ENCODE measurements around the gene UHRF1.

UHRF1 gene

DNA sequence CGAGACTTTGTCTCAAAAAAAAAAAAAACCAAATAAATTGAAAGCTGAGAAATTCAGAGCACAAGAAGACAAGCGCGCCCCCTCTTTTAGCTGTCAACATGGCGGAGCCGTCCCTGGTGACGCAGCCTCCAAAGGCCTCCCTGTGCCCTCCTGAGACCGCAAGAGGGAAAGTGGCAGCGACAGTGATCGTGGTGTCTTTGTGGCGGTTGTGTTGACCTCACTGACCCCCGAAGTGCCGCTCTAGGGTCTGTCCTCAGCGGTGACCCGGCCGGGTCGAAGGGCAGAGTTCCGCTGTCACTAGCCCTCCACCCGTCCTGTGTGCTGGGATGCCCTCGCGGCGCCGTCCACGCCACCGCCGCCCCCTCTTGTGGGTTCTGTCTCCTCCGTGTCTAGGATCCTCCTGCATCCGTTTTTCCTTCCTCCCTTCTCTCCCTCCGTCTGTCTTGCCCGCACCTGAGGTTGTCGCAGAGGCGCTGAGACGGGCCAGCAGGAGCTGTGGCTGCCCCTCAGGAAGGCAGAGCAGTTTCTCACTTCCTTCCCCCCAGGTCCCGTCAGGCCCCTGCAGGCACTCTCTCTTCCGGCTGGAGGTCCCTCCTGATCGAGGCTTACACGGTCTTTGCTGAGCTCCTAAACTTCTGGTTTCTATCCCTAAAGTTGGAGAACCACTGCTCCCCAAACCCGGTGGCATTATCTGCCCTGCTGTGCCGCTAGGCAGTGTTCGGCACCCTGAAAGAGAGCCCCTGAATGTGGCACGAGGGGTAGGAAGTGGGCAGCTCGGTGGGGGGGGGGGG, 7.2 kb downstream of the UHRF1 start:
- TF ChIP-seq, protein P1, sequence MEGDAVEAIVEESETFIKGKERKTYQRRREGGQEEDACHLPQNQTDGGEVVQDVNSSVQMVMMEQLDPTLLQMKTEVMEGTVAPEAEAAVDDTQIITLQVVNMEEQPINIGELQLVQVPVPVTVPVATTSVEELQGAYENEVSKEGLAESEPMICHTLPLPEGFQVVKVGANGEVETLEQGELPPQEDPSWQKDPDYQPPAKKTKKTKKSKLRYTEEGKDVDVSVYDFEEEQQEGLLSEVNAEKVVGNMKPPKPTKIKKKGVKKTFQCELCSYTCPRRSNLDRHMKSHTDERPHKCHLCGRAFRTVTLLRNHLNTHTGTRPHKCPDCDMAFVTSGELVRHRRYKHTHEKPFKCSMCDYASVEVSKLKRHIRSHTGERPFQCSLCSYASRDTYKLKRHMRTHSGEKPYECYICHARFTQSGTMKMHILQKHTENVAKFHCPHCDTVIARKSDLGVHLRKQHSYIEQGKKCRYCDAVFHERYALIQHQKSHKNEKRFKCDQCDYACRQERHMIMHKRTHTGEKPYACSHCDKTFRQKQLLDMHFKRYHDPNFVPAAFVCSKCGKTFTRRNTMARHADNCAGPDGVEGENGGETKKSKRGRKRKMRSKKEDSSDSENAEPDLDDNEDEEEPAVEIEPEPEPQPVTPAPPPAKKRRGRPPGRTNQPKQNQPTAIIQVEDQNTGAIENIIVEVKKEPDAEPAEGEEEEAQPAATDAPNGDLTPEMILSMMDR (IDR thresholded peaks at IDR 0.05), result no peak

DNA sequence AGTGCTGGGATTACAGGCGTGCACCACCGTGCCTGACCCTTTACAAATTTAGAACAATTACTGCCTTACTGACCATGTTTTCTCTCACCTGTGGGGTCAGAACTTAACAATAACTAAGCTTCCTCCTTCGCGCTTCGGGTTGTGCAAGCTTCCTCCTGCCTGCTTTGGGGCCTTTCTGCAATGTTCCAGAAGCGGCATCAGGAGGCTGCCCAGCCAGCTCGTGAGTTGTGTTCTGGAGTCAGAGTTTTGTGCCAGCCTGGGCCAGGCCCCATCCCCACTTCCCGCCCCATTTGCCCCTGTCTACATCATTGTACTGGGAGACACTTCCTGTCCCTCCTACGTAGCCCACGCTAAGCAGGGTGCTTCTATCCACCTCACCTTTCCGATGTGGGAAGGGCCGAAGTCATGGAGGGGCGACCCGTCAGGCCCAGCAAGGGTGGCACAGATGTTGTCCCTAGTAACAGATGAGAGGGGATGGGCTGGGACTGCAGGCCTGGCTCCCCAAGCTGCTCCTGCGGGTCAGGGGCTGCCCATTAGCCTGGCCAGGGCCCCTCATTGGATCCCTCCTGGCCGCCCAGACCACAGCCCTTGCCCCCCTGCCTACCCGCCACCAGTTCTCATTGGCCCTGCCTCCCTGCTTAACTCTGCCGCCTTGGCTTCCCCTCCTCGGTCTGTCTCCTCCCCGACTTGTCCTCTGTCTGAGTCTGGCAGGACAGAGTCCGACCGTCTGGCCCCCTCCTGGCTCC, 13.4 kb downstream of the UHRF1 start:
- TF ChIP-seq, protein P1 (IDR thresholded peaks at IDR 0.05), result no peak

DNA sequence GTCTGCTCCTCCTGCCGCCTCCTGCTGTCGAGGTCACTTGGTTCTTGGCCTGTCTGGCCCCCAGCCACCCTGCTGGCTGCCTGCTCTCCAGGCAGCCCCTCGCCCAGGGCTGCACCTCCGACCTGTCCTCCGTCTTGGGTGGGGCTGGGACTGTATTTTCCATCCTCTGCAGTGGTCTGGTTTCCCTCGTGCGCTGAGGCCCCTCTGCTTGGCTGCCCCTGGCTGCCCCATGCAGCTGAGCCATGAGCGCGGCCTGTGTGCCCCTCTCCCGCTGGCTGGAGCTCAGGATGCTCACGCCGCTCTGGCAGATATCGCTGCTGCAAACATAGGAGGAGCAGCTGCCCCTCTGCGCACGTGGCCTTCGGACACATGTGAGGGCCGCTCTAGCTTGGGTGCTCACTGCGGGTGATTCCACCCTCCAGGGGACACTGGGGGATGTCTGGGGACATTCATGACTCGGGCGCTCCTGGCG, 14.0 kb downstream of the UHRF1 start:
- TF ChIP-seq, protein P1 (IDR thresholded peaks at IDR 0.05), result no peak

DNA sequence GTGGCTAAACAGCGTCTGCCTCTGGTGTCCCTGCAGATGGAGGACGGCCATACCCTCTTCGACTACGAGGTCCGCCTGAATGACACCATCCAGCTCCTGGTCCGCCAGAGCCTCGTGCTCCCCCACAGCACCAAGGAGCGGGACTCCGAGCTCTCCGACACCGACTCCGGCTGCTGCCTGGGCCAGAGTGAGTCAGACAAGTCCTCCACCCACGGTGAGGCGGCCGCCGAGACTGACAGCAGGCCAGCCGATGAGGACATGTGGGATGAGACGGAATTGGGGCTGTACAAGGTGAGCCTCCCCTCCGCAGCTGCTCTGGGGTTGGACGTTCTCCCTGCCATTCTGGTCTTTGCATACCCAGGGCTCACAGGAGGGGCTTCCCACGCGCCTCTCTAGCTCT, 19.9 kb downstream of the UHRF1 start:
- TF ChIP-seq, protein P1 (IDR thresholded peaks at IDR 0.05), result no peak

DNA sequence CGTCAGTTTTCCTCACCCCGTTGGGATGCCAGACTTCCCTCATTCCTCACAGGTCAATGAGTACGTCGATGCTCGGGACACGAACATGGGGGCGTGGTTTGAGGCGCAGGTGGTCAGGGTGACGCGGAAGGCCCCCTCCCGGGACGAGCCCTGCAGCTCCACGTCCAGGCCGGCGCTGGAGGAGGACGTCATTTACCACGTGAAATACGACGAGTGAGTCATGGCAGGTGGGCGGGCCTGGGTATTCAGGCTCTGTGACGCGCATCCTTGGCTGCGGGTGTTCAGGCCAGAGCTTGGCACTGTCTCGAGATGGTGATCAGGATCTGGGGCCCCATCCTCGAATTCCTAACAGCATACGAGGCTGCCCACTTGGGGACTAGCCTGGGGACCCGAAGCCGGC, 21.4 kb downstream of the UHRF1 start:
- TF ChIP-seq, protein P1 (IDR thresholded peaks at IDR 0.05), result no peak

DNA sequence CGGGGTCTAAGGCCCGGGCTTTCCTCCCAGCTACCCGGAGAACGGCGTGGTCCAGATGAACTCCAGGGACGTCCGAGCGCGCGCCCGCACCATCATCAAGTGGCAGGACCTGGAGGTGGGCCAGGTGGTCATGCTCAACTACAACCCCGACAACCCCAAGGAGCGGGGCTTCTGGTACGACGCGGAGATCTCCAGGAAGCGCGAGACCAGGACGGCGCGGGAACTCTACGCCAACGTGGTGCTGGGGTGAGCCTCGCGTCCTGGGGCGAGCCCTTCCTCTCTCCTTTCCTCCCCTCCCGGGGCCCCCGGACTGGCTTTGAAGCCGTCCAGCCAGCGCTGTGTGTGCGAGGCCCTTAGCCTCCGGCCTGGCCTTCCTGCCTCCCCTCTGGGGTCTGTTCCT, 23.4 kb downstream of the UHRF1 start:
- TF ChIP-seq, protein P1 (IDR thresholded peaks at IDR 0.05), result no peak

DNA sequence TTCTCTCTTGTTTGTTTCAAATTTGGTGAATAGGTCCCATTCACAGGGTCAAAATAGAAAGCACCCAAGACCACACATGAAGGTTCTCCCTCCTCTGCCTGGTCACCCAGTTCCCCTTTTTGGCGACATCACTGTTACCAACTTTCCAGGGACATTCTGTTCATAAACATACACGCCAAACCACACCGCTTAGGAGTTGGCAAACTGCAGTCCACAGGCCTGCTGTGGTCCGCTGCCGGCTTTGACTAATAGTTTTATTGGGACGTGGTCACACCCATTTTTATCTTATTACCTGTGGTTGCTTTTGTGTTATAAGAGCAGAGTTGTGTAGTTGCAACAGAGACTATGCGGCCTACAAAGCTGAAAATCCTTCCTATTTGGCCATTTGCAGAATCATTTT, 24.2 kb downstream of the UHRF1 start:
- TF ChIP-seq, protein P1 (IDR thresholded peaks at IDR 0.05), result no peak
